HG02943 (cell line): Measurements from ENCODE around the gene CLASP1.
"Not testable (repeated sequence)": the region's sequence is repeated elsewhere in the genome, so short reads cannot be mapped to it uniquely, and the experiment has no call there.

Source experiments
- ATAC-seq: cut with Tn5 transposase; IDR thresholded peaks from one replicate; pipeline ENCODE4 v1.9.1; 2021; ENCODE audit warnings: mild to moderate bottlenecking, low read depth, moderate library complexity; ENCODE audit not compliant: unreplicated experiment

The CLASP1 gene

DNA sequence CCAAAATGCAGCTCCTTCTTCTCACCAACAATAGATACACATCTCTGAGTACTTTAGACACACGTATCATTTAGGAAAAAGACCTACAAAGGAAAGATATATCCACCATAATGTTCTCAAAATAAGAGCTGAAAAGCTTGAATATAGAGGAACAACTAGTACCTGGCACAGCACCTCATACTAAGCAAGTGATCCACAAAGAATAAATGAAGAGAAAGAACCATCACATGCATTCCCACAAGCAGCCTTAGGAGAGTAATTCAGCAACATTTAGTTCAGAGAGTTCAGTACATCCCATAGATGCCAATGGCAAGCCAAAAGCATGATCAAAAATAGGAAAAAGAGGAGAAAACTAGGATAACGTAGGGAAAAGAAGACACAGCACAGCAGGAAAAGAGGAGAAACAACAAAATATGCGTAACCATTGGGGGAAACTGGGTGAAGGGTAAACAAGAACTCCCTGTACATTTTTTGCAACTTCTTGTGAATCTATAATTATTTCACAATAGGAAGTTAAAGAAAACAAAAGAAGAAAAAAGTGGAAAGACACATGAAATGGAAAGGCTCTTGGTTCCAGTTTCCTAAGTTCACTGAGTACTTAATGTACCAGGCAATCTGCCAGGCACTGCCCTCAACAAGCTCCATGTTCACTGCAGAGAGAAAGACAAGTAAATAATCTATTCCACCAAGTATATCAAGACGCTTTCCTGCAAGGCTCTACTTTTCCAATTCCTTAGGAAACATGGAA lies 22.3 kb downstream of the CLASP1 start:
- no peak for ATAC-seq

GRCh38 chr2:121625953-121626352 lies 23.3 kb downstream of the CLASP1 start:
- no peak for ATAC-seq

- no peak for ATAC-seq
Measured at GRCh38 chr2:121617042-121617599, 32.1 kb downstream of the CLASP1 start.

DNA sequence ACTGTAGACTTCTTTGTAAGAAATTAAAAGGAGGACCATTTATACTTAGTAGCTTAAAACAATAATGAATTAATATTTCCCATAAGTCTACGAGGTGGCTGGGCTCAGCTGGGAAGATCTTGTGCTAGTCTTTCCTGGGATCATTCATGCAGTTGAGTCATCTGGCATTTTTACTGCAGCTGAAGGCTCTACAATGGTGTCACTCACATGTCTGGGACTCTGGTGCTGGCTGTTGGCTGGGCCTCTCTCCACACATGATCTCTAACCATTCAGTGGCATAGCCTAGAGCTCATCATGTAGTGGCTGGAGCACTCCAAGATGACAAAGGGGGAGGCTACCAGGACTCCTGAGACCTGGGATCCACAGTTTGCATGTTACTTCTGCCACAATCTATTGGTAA lies 35.5 kb downstream of the CLASP1 start:
- ATAC-seq = no peak

GRCh38 chr2:121613152-121613551 lies 36.1 kb downstream of the CLASP1 start:
- ATAC-seq = no peak

GRCh38 chr2:121611730-121612705 lies 37.2 kb downstream of the CLASP1 start:
- ATAC-seq = no peak

DNA sequence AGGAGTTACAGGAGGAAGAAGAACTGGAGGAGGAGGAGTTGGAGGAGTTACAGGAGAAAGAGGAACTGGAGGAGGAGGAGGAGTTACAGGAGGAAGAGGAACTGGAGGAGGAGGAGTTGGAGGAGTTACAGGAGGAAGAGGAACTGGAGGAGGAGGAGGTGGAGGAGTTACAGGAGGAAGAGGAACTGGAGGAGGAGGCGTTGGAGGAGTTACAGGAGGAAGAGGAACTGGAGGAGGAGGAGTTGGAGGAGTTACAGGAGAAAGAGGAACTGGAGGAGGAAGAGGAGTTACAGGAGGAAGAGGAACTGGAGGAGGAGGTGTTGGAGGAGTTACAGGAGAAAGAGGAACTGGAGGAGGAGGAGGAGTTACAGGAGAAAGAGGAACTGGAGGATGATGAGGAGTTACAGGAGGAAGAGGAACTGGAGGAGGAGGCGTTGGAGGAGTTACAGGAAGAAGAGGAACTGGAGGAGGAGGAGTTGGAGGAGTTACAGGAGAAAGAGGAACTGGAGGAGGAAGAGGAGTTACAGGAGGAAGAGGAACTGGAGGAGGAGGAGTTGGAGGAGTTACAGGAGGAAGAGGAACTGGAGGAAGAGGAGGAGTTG lies 38.1 kb downstream of the CLASP1 start:
- ATAC-seq = not testable (repeated sequence)

GRCh38 chr2:121610487-121610874 lies 38.8 kb downstream of the CLASP1 start:
- not testable (repeated sequence) for ATAC-seq

DNA sequence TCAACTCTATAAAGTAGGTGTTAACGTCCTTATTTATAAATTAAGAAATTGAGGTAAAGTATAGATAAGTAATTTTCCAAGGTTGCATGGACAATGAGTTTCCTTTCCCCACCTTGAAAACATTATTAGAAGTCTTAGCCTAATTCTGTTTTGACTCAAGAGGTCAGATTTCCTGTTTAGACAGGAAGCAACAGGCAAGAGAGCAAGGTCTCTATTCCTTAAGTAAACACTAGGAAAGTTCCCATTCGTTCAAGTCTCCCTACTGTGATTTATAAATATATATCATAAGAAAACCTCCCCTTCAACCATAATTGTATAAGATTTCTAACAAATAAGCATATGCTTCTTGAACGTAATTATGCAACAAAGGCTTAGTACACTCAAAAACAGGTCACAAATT lies 40.3 kb downstream of the CLASP1 start:
- no peak for ATAC-seq

GRCh38 chr2:121608367-121608766 lies 40.9 kb downstream of the CLASP1 start:
- no peak for ATAC-seq

- no peak for ATAC-seq
Measured at GRCh38 chr2:121605820-121606733, 43.2 kb downstream of the CLASP1 start.

- ATAC-seq = no peak
Measured at GRCh38 chr2:121603185-121603584, 46.1 kb downstream of the CLASP1 start.

- no peak for ATAC-seq
Measured at GRCh38 chr2:121599963-121600651, 49.2 kb downstream of the CLASP1 start.

DNA sequence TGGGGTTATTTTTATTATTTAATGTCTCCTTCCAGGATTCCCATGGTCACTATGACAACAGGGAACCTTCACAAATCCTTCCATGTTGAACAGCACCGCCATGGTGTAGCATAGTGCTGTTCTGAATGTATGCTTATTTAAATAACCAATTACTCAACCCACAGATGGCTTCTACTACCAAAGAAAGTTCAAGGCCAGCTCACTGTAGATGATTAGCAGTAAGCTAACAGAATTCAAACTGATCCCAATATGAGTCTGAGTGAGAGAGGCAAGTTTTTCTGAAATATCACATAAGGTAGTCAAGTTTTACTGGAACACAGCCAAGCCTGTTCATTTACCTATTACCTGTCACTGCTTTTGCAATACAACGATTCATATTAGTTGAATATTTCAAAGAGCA lies 51.2 kb downstream of the CLASP1 start:
- no peak for ATAC-seq

DNA sequence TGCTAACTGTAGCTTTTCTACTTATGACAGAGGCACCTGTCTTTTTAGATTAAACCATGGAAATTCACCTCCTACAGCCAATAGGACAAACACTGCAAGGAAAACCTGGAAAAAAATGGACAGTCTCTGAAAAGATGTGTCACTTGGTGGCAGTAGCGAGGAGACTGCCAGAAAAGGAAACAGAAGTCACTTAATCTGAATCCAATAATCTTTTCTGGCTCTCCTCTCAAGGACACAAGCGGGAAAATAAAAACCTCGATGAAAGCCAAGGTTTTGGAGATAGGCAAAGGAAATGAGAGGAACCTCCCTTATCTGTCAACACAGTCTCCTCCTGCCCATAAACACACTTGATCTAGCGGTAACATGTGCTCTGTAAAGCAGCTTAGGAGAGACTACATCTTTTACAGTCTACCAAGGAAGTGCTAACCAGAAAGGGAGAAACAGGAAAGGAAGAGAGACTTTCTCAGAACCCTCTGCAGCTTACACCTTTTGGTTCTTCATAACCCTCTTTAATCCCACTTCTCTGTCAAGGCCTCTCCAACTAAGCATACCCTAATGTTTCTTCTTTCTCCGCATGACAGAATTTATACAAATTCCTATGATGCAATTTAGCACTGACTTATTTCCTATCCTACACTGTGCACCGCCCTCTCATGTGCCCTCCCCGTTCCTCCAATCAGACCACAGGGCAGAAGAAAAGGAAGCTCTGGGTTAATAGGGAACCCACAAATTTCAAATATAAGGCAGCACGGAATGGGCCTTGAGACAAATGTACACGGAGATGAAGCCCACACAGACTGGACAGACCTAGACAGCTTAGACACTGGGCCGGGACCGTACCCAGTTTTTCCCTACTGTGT lies 52.8 kb downstream of the CLASP1 start:
- ATAC-seq = peak; percentile 75

GRCh38 chr2:121595012-121595891 lies 54.0 kb downstream of the CLASP1 start:
- ATAC-seq = no peak

- no peak for ATAC-seq
Measured at GRCh38 chr2:121591199-121591598, 58.1 kb downstream of the CLASP1 start.
